HuH-7.5 (cell line): Measurements from ENCODE around the gene TRPM8.

Experiments
- DNase-seq: peaks from one replicate; pipeline ENCODE4 v3.0.0; 2011; ENCODE audit warnings: low spot score

TRPM8 gene

GRCh38 chr2:234048049-234048448 lies 130.9 kb downstream of the TRPM8 start:
- no peak for DNase-seq

DNA sequence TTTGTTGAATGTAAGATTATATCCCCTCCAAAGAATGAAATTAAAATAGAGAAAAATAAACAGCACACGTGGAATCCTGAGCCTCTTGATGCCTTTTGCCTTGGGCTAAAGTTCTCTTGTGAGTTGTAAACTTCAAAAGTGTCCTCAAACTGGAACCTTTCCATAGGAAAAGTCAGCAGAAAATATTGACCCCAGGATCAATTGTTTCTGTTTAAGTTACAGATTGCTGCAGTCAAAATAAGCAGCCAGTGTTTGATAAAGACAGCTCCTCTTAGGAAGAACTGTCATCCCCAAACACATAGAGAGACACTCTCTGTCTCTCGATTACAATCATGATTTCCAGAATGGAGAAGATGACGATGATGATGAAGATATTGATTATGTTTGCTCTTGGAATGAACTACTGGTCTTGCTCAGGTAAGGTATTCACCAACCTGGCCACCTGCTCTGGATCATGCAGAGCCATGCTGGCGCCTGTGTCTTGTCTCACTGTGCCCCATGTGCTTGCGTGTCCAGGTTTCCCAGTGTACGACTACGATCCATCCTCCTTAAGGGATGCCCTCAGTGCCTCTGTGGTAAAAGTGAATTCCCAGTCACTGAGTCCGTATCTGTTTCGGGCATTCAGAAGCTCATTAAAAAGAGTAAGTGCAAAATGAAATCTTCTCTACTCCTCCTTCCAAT lies 133.4 kb downstream of the TRPM8 start, which contains the start of gene SPP2:
Gene SPP2 (plus strand): TSS at position 248 of the 681 bp plus-strand sequence. CDS start 85 bp downstream, at position 333.
- no peak for DNase-seq

GRCh38 chr2:234051374-234052070 lies 134.3 kb downstream of the TRPM8 start:
- no peak for DNase-seq

GRCh38 chr2:234058881-234059280 lies 141.7 kb downstream of the TRPM8 start:
- DNase-seq, result no peak

GRCh38 chr2:234060236-234060635 lies 143.1 kb downstream of the TRPM8 start:
- no peak for DNase-seq

- DNase-seq, result no peak
These were observed 144.6 kb downstream of the TRPM8 start for GRCh38 chr2:234061624-234062257.

DNA sequence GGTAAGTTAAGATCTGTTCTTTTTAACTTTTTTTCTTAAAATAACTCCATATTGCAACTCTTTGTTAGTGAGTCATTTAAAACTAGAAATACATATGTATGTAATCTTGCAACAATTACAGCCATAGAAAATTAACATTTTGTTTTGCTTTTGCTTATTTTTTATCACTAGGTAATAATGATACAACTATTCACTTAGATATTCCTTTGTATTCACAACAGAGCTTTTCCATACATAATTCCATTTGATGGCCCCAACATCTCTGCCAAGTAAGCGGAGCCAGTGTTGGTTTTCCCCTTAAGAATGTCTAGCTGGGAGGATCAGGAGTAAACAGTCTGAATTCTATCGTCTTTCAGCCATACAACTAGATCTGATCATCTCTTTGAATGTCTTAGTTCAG lies 149.4 kb downstream of the TRPM8 start:
- DNase-seq, result no peak
